CD4-positive, alpha-beta T cell (primary cell): ENCODE data around the gene CD53. TPM values are rescaled to one million over a fixed set of nuclear protein-coding genes. Genes with fewer than 3 reads are reported as not detected.

Experiments
- ATAC-seq: fragments of 200-7000 bp; cut with Tn5 transposase; one replicate; pipeline ENCODE4 v1.10.0; 2022; ENCODE audit warnings: mild to moderate bottlenecking; ENCODE audit not compliant: poor library complexity
- CTCF ChIA-PET: fragments of 350-600 bp; sonication (Branson Sonifier 250); formaldehyde crosslinking; loops from one replicate; lab custom pipeline; 2021; ENCODE audit warnings: antibody characterized with exemption, inconsistent platforms; lab: Charles Lee
- POLR2A ChIA-PET: fragments of 350-600 bp; sonication (Branson Sonifier 250); formaldehyde crosslinking; loops from one replicate; lab custom pipeline; 2021; ENCODE audit warnings: antibody characterized with exemption, inconsistent platforms; lab: Charles Lee
- DNase-seq, 14 experiments: peaks; one replicate each; pipeline ENCODE4 v3.0.0-alpha.2; 2013 to 2020; ENCODE audit warnings: mixed read lengths in 2 of 14
- H3K27ac ChIP-seq, 2 donors: one replicate each; pipeline versions ENCODE4 v1.5.1 to v1.7.0; 2013; ENCODE audit warnings: low read length in 2 of 2, low read depth in 1 of 2, mild to moderate bottlenecking in 1 of 2
- H3K27me3 ChIP-seq, 2 experiments: 1 replicate in 1 of 2; 2 replicates in 1 of 2; pipeline versions ENCODE4 v1.6.1 to v1.7.0; 2013; ENCODE audit warnings: low read length in 2 of 2, control low read depth in 1 of 2, mild to moderate bottlenecking in 1 of 2, moderate library complexity in 1 of 2; ENCODE audit not compliant: insufficient read depth in 2 of 2, control insufficient read depth in 1 of 2
- H3K36me3 ChIP-seq: one replicate; pipeline ENCODE4 v1.6.1; 2013; ENCODE audit warnings: low read length, control low read depth; ENCODE audit not compliant: insufficient read depth
- H3K4me1 ChIP-seq: one replicate; pipeline ENCODE4 v1.6.1; 2013; ENCODE audit warnings: low read length, control low read depth; ENCODE audit not compliant: insufficient read depth
- H3K4me3 ChIP-seq: one replicate; pipeline ENCODE4 v1.5.1; 2013; ENCODE audit warnings: mild to moderate bottlenecking, low read length, moderate library complexity
- H3K9me3 ChIP-seq, 2 experiments: 1 replicate in 1 of 2; 2 replicates in 1 of 2; pipeline versions ENCODE4 v1.6.1 to v1.7.0; 2013; ENCODE audit warnings: low read length in 2 of 2, mild to moderate bottlenecking in 2 of 2, control low read depth in 1 of 2, moderate library complexity in 1 of 2; ENCODE audit not compliant: control insufficient read depth in 1 of 2, insufficient read depth in 1 of 2
- H3K27ac Mint-ChIP-seq: one replicate; pipeline ENCODE4 v1.8.0; 2020; ENCODE audit warnings: mixed read lengths
- H3K27me3 Mint-ChIP-seq: one replicate; pipeline ENCODE4 v1.8.0; 2021; ENCODE audit warnings: mixed read lengths
- H3K36me3 Mint-ChIP-seq: one replicate; pipeline ENCODE4 v1.8.0; 2021; ENCODE audit warnings: low read depth, mixed read lengths
- H3K4me1 Mint-ChIP-seq: one replicate; pipeline ENCODE4 v1.8.0; 2021; ENCODE audit warnings: low read depth, mixed read lengths
- H3K4me3 Mint-ChIP-seq: one replicate; pipeline ENCODE4 v1.8.0; 2020; ENCODE audit warnings: mild to moderate bottlenecking, mixed read lengths
- H3K9me3 Mint-ChIP-seq: one replicate; pipeline ENCODE4 v1.8.0; 2020; ENCODE audit warnings: mixed read lengths
- CTCF ChIP-seq: fragments of 200-600 bp; IDR thresholded peaks from one replicate; pipeline ENCODE4 v1.8.0; 2022; ENCODE audit warnings: antibody characterized with exemption, mild to moderate bottlenecking
- intact Hi-C, 2 experiments: fragments of 100-400 bp; cut with DNase I in 1 of 2; cut with micrococcal nuclease in 1 of 2; formaldehyde crosslinking; loops; one replicate each; pipeline versions ENCODE4 v1.15.1 to v1.9.0; 2023 to 2025; cut with DNase I, micrococcal nuclease
- total RNA-seq, 174 experiments: library from RNA in 2 of 174; stranded (reverse) in 2 of 174; gene quantifications; one replicate each; pipeline ENCODE4 v1.2.3 and lab custom pipeline; 2021 to 2026

The CD53 gene
- total RNA-seq, 2 experiments from 2014 or later = 169 to 176 TPM

- Histone ChIP-seq H3K4me1 (peaks cover 85% of the 10 kb centered on the region), H3K9me3 (no peaks in the 10 kb centered on the region), H3K4me3 (no peak overlapping the region), H3K27ac (peak overlapping the region in 1 of 2 donors; percentile 23), H3K36me3 (peaks cover 88% of the 10 kb centered on the region), H3K27me3 (no peaks in the 10 kb centered on the region)
- intact Hi-C loops = no loop called here
- peaks cover 99% of the 10 kb centered on the region for H3K36me3 Mint-ChIP-seq
- H3K4me1 Mint-ChIP-seq = peaks cover 99% of the 10 kb centered on the region
- POLR2A ChIA-PET = interaction anchor here (0.6 kb wide), 1 partner anchor 18 kb away, joined by 3 read pairs; no protein-coding TSS in a partner anchor
- DNase-seq (peak in 1 of 14 experiments; percentile 37), ATAC-seq (peak; percentile 38)
- CTCF ChIA-PET = interaction anchor here (1.1 kb wide), 1 partner anchor 18 kb away, joined by 4 read pairs; no protein-coding TSS in a partner anchor
- H3K4me3 Mint-ChIP-seq = peak overlapping the region; percentile 30
- no peaks in the 10 kb centered on the region for H3K9me3 Mint-ChIP-seq
- no peaks in the 10 kb centered on the region for H3K27me3 Mint-ChIP-seq
- TF ChIP-seq CTCF = peak; percentile 16
- peak overlapping the region; percentile 92 for H3K27ac Mint-ChIP-seq
These were observed 21.1 kb downstream of the CD53 start for GRCh38 chr1:110893908-110894490.

GRCh38 chr1:110896090-110896489 is 23.1 kb downstream of the CD53 start:
- ChIA-PET POLR2A (interaction anchor here (1.0 to 1.3 kb wide), 3 partner anchors 21 to 109 kb away, joined by 3 to 5 read pairs (median 5); no protein-coding TSS in a partner anchor), CTCF (no interaction called here)
- H3K4me1 Mint-ChIP-seq = peaks cover 86% of the 10 kb centered on the region
- peak overlapping the region; percentile 29 to 38 for H3K27ac ChIP-seq
- no peaks in the 10 kb centered on the region for H3K27me3 Mint-ChIP-seq
- no peak for TF ChIP-seq CTCF
- no peaks in the 10 kb centered on the region for H3K27me3 ChIP-seq
- no peak overlapping the region for H3K4me3 ChIP-seq
- H3K36me3 ChIP-seq = peaks cover 90% of the 10 kb centered on the region
- peak overlapping the region; percentile 92 for H3K27ac Mint-ChIP-seq
- DNase-seq (peak in 3 of 14 experiments; percentile 65 to 77 (median 71)), ATAC-seq (peak; percentile 66)
- peak overlapping the region; percentile 68 for H3K4me3 Mint-ChIP-seq
- H3K9me3 Mint-ChIP-seq = no peaks in the 10 kb centered on the region
- H3K9me3 ChIP-seq = no peaks in the 10 kb centered on the region
- peaks cover 98% of the 10 kb centered on the region for H3K36me3 Mint-ChIP-seq
- peaks cover 73% of the 10 kb centered on the region for H3K4me1 ChIP-seq
- intact Hi-C loops = loop anchor here (1.0 to 2.0 kb wide), 3 partner anchors 19 to 67 kb away; partner anchors contain the start of genes CD53 (in 1 of the 2) and LRIF1 (in 1 of the 2)

- H3K9me3 Mint-ChIP-seq = peaks cover 3% of the 10 kb centered on the region
- peaks cover 96% of the 10 kb centered on the region for H3K36me3 Mint-ChIP-seq
- POLR2A ChIA-PET = interaction anchor here (0.9 to 2.4 kb wide), 6 partner anchors 9 to 559 kb away, joined by 3 to 15 read pairs (median 5); partner anchors contain the start of gene RBM15
- no peak for TF ChIP-seq CTCF
- intact Hi-C loops = loop anchor here (2.0 kb wide), 2 partner anchors 21 to 65 kb away; partner anchors contain the start of gene LRIF1 (in 1 of the 2)
- Histone ChIP-seq H3K27me3 (no peaks in the 10 kb centered on the region), H3K27ac (no peak overlapping the region), H3K4me1 (peaks cover 58% of the 10 kb centered on the region), H3K4me3 (no peak overlapping the region), H3K9me3 (no peaks in the 10 kb centered on the region), H3K36me3 (peaks cover 84% of the 10 kb centered on the region)
- peaks cover 76% of the 10 kb centered on the region for H3K4me1 Mint-ChIP-seq
- CTCF ChIA-PET = interaction anchor here (1.0 kb wide), 1 partner anchor 61 kb away, joined by 4 read pairs; no protein-coding TSS in a partner anchor
- H3K27ac Mint-ChIP-seq = peak overlapping the region; percentile 92
- peak overlapping the region; percentile 26 for H3K4me3 Mint-ChIP-seq
- no peaks in the 10 kb centered on the region for H3K27me3 Mint-ChIP-seq
- ATAC-seq = peak; percentile 66
- peak in 3 of 14 experiments; percentile 29 to 49 (median 32) for DNase-seq
These were observed 24.7 kb downstream of the CD53 start for GRCh38 chr1:110897681-110898080.
